ENCODE data around the gene GOT1.

Gene GOT1

GRCh38 chr10:99459217-99459616 lies 28.8 kb upstream of the GOT1 start:
- Histone ChIP-seq H3K4me1 (ENCODE audit: control insufficient read depth, insufficient read depth, low read length) (no peaks in the 10 kb centered on the region), H3K4me3 (ENCODE audit: low read depth, low read length) (no peak overlapping the region), H3K27ac (ENCODE audit: extremely low read depth, low read depth, low read length) (no peak overlapping the region), H3K9me3 (ENCODE audit: control insufficient read depth, insufficient read depth, low read depth, low read length) (no peaks in the 10 kb centered on the region), H3K36me3 (ENCODE audit: control insufficient read depth in 2 of 2, insufficient read depth in 1 of 2, low read length in 2 of 2) (no peaks in the 10 kb centered on the region)
- ChIA-PET POLR2A (no interaction called here), CTCF (interaction anchor here (0.9 to 1.4 kb wide), 2 partner anchors 27 to 102 kb away, joined by 3 read pairs; no protein-coding TSS in a partner anchor)
- TF ChIP-seq ZNF362 (tag by site-specific recombination; IDR thresholded peaks at IDR 0.05) (no peak), ZNF157 (tag by site-specific recombination; IDR thresholded peaks at IDR 0.05) (no peak), ZBTB21 (tag by site-specific recombination; IDR thresholded peaks at IDR 0.05) (no peak), MZF1 (tag by site-specific recombination; IDR thresholded peaks at IDR 0.05; ENCODE audit: borderline replicate concordance) (no peak), ZFP69B (tag by site-specific recombination; IDR thresholded peaks at IDR 0.05) (no peak), ZNF629 (tag by site-specific recombination; IDR thresholded peaks at IDR 0.05) (no peak), ZNF792 (tag by site-specific recombination; IDR thresholded peaks at IDR 0.05) (no peak), ZNF223 (tag by site-specific recombination; IDR thresholded peaks at IDR 0.05) (no peak), ZNF354C (tag by site-specific recombination; IDR thresholded peaks at IDR 0.05; ENCODE audit: borderline replicate concordance, low read depth) (no peak), ZNF366 (tag by site-specific recombination; conservative IDR thresholded peaks at IDR 0.05) (no peak)

- ChIA-PET POLR2A (no interaction called here), CTCF (no interaction called here)
- Histone ChIP-seq H3K4me1 (ENCODE audit: control insufficient read depth, insufficient read depth, low read length) (no peaks in the 10 kb centered on the region), H3K9me3 (ENCODE audit: control insufficient read depth, insufficient read depth, low read depth, low read length) (no peaks in the 10 kb centered on the region), H3K4me3 (ENCODE audit: low read depth, low read length) (no peak overlapping the region), H3K27ac (ENCODE audit: extremely low read depth, low read depth, low read length) (no peak overlapping the region), H3K36me3 (ENCODE audit: control insufficient read depth in 2 of 2, insufficient read depth in 1 of 2, low read length in 2 of 2) (no peaks in the 10 kb centered on the region)
- TF ChIP-seq ZNF473 (tag by site-specific recombination; IDR thresholded peaks at IDR 0.05), result no peak
Observed at GRCh38 chr10:99457813-99458212, 27.4 kb upstream of the GOT1 start.

- ChIA-PET CTCF (no interaction called here), POLR2A (no interaction called here)
- Histone ChIP-seq H3K9me3 (ENCODE audit: control insufficient read depth, insufficient read depth, low read depth, low read length) (no peaks in the 10 kb centered on the region), H3K27ac (ENCODE audit: extremely low read depth, low read depth, low read length) (no peak overlapping the region), H3K4me3 (ENCODE audit: low read depth, low read length) (no peak overlapping the region), H3K36me3 (ENCODE audit: control insufficient read depth in 2 of 2, insufficient read depth in 1 of 2, low read length in 2 of 2) (no peaks in the 10 kb centered on the region), H3K4me1 (ENCODE audit: control insufficient read depth, insufficient read depth, low read length) (peaks cover under 1% of the 10 kb centered on the region; the same call in 1 of the 2 replicates)
- TF ChIP-seq YY2 (tag by site-specific recombination; IDR thresholded peaks at IDR 0.05) (no peak), WT1 (tag by site-specific recombination; IDR thresholded peaks at IDR 0.05) (no peak), ZNF311 (tag by site-specific recombination; IDR thresholded peaks at IDR 0.05; ENCODE audit: borderline replicate concordance) (no peak), ZNF223 (tag by site-specific recombination; IDR thresholded peaks at IDR 0.05) (no peak), ZNF16 (tag by site-specific recombination; IDR thresholded peaks at IDR 0.05; ENCODE audit: low read depth) (no peak), HOXD13 (CRISPR knock-in tag; IDR thresholded peaks at IDR 0.05; ENCODE audit: borderline replicate concordance) (no peak), CTCF (tag by site-specific recombination; IDR thresholded peaks at IDR 0.05) (no peak), ZNF510 (tag by site-specific recombination; IDR thresholded peaks at IDR 0.05; ENCODE audit: insufficient replicate concordance) (no peak), ZNF354C (tag by site-specific recombination; IDR thresholded peaks at IDR 0.05; ENCODE audit: borderline replicate concordance, low read depth) (no peak), ZNF777 (tag by site-specific recombination; IDR thresholded peaks at IDR 0.05; ENCODE audit: borderline replicate concordance) (no peak), ZNF2 (tag by site-specific recombination; IDR thresholded peaks at IDR 0.05) (no peak), ZSCAN4 (tag by site-specific recombination; IDR thresholded peaks at IDR 0.05) (no peak)
Observed at GRCh38 chr10:99456931-99457288, 26.5 kb upstream of the GOT1 start.
